Ascending aorta (tissue), 2 donors: Measurements from ENCODE around the gene MARCHF10. TPM values are rescaled to one million over a fixed set of nuclear protein-coding genes. Genes with fewer than 3 reads are reported as not detected.

Experiments used
- DNase-seq, 2 donors: peaks; one replicate each; pipeline ENCODE4 v3.0.0-alpha.2; 2019; ENCODE audit warnings: low spot score in 2 of 2
- H3K27ac ChIP-seq, 2 donors: fragments of 200-600 bp; sonication (generic); one replicate each; pipeline ENCODE4 v1.5.1; 2016 to 2017; ENCODE audit warnings: mild to moderate bottlenecking in 1 of 2
- H3K27me3 ChIP-seq: fragments of 200-600 bp; sonication (generic); one replicate; pipeline ENCODE4 v1.5.1; 2017
- H3K36me3 ChIP-seq, 2 donors: fragments of 200-600 bp; sonication (generic); one replicate each; pipeline ENCODE4 v1.5.1; 2016
- H3K4me1 ChIP-seq, 2 donors: fragments of 200-600 bp; sonication (generic); one replicate each; pipeline ENCODE4 v1.5.1; 2016 to 2017; ENCODE audit warnings: mild to moderate bottlenecking in 1 of 2
- H3K4me3 ChIP-seq, 2 donors: fragments of 200-600 bp; sonication (generic); one replicate each; pipeline ENCODE4 v1.5.1; 2016 to 2017; ENCODE audit warnings: mild to moderate bottlenecking in 1 of 2
- H3K9me3 ChIP-seq, 2 donors: fragments of 200-600 bp; sonication (generic); one replicate each; pipeline ENCODE4 v1.5.1; 2016
- intact Hi-C: fragments of 100-400 bp; cut with DNase I; formaldehyde crosslinking; loops from one replicate; pipeline ENCODE4 v1.15.1; 2023
- total RNA-seq: library from RNA; depleted of rRNA; stranded (reverse); fragments of >200 nt; gene quantifications from one replicate; pipeline ENCODE4 v1.1.0, GENCODE V29; 2016
- TF ChIP-seq, protein P1 (sequence below), 3 experiments: fragments of 200-600 bp in 2 of 3; fragments of 450-650 bp in 1 of 3; sonication (generic) in 2 of 3; IDR thresholded peaks; one replicate each; pipeline ENCODE4 v1.5.1; 2016 to 2019; ENCODE audit warnings: antibody characterized with exemption in 3 of 3, mild to moderate bottlenecking in 1 of 3, moderate library complexity in 1 of 3

Gene MARCHF10
- total RNA-seq, 1 donor from 2014 or later: not detected

DNA sequence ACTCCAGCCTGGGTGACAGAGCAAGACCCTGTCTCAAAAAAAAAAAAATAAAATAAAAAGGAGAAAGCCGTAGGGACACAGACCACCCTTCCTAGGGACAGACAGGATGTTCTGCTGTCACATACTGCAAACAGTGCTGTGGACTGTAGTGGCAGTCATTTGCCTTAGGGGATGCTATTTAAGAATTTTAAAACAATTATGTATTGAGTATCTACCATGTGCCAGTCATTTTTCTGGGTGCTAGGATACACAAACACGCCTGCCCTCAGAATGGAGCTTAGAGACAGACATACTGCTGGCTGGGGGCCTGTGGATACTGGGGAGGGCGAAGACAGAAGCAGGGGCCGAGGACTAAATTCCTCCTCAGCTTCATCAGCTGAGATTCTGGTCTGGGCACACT, 135.2 kb downstream of the MARCHF10 start:
- DNase-seq: no peak

DNA sequence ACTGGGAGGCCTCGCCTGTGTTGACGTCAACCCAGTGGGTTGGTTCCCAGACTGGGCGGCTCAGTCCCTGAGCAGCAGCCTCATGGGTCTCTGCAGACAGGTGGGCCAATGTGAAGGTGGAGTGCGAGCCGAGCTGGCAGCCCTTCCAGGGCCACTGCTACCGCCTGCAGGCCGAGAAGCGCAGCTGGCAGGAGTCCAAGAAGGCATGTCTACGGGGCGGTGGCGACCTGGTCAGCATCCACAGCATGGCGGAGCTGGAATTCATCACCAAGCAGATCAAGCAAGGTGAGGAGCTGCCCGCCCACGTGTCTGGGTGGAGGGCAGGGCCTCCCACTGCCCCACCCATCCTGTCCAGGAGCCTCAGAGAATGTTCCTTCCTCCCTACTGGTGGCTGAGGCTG, 136.6 kb downstream of the MARCHF10 start:
- intact Hi-C loops: loop anchor here (10.0 kb wide), 1 partner anchor 107 kb away; no protein-coding TSS in a partner anchor
- Histone ChIP-seq H3K36me3 (peaks cover 22 to 47% of the 10 kb centered on the region in 2 donors), H3K4me1 (peaks cover 7 to 15% of the 10 kb centered on the region in 2 donors), H3K4me3 (no peak overlapping the region), H3K27me3 (no peaks in the 10 kb centered on the region), H3K9me3 (no peaks in the 10 kb centered on the region), H3K27ac (no peak overlapping the region)
- TF ChIP-seq, protein P1, sequence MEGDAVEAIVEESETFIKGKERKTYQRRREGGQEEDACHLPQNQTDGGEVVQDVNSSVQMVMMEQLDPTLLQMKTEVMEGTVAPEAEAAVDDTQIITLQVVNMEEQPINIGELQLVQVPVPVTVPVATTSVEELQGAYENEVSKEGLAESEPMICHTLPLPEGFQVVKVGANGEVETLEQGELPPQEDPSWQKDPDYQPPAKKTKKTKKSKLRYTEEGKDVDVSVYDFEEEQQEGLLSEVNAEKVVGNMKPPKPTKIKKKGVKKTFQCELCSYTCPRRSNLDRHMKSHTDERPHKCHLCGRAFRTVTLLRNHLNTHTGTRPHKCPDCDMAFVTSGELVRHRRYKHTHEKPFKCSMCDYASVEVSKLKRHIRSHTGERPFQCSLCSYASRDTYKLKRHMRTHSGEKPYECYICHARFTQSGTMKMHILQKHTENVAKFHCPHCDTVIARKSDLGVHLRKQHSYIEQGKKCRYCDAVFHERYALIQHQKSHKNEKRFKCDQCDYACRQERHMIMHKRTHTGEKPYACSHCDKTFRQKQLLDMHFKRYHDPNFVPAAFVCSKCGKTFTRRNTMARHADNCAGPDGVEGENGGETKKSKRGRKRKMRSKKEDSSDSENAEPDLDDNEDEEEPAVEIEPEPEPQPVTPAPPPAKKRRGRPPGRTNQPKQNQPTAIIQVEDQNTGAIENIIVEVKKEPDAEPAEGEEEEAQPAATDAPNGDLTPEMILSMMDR (IDR thresholded peaks at IDR 0.05): no peak
- DNase-seq: no peak

More for the DNA sequence above, 135.2 kb downstream of the MARCHF10 start:
- no peak overlapping the region for H3K4me3 ChIP-seq
- TF ChIP-seq, protein P1 (IDR thresholded peaks at IDR 0.05): no peak
- peaks cover 16 to 44% of the 10 kb centered on the region in 2 donors for H3K36me3 ChIP-seq
- no peak overlapping the region for H3K27ac ChIP-seq
- H3K27me3 ChIP-seq: no peaks in the 10 kb centered on the region
- peaks cover 7 to 15% of the 10 kb centered on the region in 2 donors for H3K4me1 ChIP-seq
- no peaks in the 10 kb centered on the region for H3K9me3 ChIP-seq
- intact Hi-C loops: loop anchor here (10.0 kb wide), 1 partner anchor 108 kb away; no protein-coding TSS in a partner anchor

DNA sequence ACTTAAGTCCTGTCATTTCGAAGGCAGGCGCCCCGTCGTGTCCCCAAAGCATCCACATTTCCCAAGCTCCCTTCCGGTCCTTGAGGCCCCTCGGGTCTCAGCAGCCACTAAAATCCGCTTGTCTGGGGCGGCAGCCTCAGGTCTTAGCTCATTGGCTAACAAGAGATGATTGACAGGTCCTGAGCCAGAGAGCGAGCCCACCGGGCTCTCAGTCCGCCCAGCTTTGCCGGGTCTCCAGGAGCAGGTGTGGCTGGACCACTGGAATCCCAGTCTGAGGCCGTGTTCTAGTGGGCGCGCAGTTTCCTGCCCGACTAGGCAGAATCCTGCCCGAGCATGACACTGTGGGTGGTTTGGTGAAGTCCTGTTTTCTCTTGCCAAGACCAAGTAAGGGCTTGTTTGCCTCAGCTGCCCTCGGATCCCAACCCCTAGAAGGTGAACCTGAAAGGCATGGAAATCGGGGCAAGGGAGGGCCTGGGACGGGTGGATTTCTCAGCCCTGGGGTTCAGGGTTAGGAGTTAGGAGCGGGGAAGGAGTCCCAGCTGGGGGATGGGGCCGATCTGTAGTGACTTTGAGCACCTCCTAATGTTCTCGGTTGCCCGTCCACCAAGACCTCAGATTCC, 137.8 kb downstream of the MARCHF10 start:
- no peak overlapping the region for H3K4me3 ChIP-seq
- intact Hi-C loops: loop anchor here (10.0 kb wide), 1 partner anchor 106 kb away; no protein-coding TSS in a partner anchor
- DNase-seq: no peak
- peaks cover 24 to 49% of the 10 kb centered on the region in 2 donors for H3K36me3 ChIP-seq
- H3K4me1 ChIP-seq: peaks cover 7 to 15% of the 10 kb centered on the region in 2 donors
- TF ChIP-seq, protein P1 (IDR thresholded peaks at IDR 0.05): no peak
- H3K9me3 ChIP-seq: no peaks in the 10 kb centered on the region
- H3K27me3 ChIP-seq: no peaks in the 10 kb centered on the region
- no peak overlapping the region for H3K27ac ChIP-seq

DNA sequence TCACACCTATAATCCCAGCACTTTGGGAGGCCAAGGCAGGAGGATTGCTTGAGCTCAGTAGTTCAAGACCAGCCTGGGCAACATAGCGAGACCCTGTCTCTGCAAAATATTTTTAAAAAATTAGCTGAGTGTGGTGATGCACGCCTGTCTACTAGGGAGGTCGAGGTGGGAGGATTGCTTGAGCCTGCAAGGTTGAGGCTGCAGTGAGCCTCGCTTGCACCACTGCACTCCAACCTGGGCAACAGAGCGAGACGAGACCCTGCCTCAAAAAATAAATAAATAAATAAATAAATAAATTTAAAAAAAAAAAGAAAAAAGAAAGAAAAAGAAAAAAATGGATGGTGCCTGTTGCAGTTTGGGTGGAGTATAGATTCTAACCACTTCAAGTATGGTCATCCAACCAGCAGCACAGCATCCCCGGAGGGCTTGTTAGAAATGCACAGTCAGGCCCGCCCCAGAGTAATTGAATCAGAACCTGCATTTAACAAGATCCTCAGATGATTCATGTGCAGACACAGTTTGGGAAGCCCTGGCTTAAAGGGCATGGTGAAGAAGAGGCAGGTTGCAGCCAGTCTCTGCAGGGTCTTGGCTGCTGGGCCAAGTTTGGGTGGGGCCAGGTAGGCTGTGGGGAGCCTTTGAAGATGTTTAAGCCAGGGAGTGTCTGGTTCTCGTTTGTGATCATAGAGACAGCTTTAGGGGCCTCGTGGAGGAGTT, 139.9 kb downstream of the MARCHF10 start:
- TF ChIP-seq, protein P1 (IDR thresholded peaks at IDR 0.05): no peak
- no peaks in the 10 kb centered on the region for H3K9me3 ChIP-seq
- peaks cover 28 to 52% of the 10 kb centered on the region in 2 donors for H3K36me3 ChIP-seq
- no peak overlapping the region for H3K4me3 ChIP-seq
- H3K27ac ChIP-seq: no peak overlapping the region
- H3K4me1 ChIP-seq: peaks cover 0 to 10% of the 10 kb centered on the region in 2 donors
- H3K27me3 ChIP-seq: no peaks in the 10 kb centered on the region
- no peak for DNase-seq
- intact Hi-C loops: no loop called here

DNA sequence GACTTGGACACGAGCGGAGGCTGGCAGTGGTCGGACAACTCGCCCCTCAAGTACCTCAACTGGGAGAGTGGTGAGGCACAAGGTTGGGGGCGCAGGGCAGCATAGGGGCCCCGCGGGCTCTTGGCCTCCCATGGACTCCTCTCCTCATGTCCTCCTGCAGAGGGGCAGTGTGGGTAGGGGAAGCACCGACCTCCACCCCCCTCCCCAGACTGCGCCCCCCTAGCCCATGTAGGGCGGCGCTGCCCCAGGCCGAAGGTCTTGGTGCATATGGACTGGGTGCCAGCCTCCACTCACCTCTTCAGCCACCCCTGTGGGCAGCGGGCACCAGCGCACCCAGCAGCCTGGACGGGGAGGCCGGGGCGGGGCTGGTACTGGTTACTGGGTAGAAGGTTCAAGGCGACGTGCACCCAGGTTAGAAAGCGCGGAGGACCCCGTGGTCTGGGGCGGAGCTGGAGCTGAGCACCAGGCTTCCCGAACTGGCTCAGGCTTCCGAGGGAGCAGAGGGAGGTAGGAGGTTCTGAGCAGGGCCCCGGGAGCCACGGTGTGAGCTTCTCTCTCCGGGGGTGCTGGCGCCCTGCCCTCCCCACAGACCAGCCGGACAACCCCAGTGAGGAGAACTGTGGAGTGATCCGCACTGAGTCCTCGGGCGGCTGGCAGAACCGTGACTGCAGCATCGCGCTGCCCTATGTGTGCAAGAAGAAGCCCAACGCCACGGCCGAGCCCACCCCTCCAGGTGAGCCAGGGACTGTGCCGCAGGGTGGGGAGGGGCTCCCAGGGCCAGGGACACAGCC, 141.1 kb downstream of the MARCHF10 start:
- no peak for DNase-seq

More for the DNA sequence above, 141.1 kb downstream of the MARCHF10 start:
- peaks cover 25 to 49% of the 10 kb centered on the region in 2 donors for H3K36me3 ChIP-seq
- no peak overlapping the region for H3K27ac ChIP-seq
- H3K4me3 ChIP-seq: no peak overlapping the region
- no peaks in the 10 kb centered on the region for H3K27me3 ChIP-seq
- peaks cover 0 to 9% of the 10 kb centered on the region in 2 donors for H3K4me1 ChIP-seq
- H3K9me3 ChIP-seq: no peaks in the 10 kb centered on the region
- TF ChIP-seq, protein P1 (IDR thresholded peaks at IDR 0.05): no peak
- intact Hi-C loops: no loop called here
